NB4 (cell line): ENCODE results near the gene SH3BGRL2.

Experiments
- MYC ChIP-seq: IDR thresholded peaks from 2 replicates; pipeline ENCODE4 v1.6.1; 2011; ENCODE audit warnings: low read depth, low read length
- POLR2A ChIP-seq: IDR thresholded peaks from 2 replicates; pipeline ENCODE4 v1.6.1; 2011; ENCODE audit warnings: mild to moderate bottlenecking; ENCODE audit not compliant: insufficient read length; ENCODE audit errors: extremely low read depth
- TF ChIP-seq, protein P1 (sequence below): IDR thresholded peaks from one replicate; pipeline ENCODE4 v1.5.1; 2012; ENCODE audit warnings: low read depth, low read length
- TF ChIP-seq, protein P2 (sequence below): IDR thresholded peaks from 2 replicates; pipeline ENCODE4 v1.6.1; 2011; ENCODE audit warnings: low read depth, low read length

DNA sequence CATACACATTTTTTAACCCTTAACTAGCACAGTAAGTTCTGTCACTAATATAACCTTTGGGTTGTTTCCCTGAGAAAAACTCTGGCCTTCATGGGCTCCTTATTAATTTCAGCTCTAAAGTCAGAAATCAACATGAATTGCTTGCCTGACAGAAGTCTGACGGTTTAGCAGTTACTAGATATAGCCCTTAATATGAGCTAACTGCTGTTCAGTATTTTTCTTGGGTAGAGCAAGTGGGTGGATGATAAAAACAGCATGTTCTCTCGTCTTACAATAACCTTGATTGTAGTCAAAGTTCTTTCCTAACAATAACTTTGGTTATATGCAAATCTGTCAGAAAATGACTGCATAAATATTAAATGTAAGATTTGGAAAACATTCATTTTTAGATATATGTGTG lies 81.0 kb downstream of the SH3BGRL2 start:
- TF ChIP-seq, protein P1, sequence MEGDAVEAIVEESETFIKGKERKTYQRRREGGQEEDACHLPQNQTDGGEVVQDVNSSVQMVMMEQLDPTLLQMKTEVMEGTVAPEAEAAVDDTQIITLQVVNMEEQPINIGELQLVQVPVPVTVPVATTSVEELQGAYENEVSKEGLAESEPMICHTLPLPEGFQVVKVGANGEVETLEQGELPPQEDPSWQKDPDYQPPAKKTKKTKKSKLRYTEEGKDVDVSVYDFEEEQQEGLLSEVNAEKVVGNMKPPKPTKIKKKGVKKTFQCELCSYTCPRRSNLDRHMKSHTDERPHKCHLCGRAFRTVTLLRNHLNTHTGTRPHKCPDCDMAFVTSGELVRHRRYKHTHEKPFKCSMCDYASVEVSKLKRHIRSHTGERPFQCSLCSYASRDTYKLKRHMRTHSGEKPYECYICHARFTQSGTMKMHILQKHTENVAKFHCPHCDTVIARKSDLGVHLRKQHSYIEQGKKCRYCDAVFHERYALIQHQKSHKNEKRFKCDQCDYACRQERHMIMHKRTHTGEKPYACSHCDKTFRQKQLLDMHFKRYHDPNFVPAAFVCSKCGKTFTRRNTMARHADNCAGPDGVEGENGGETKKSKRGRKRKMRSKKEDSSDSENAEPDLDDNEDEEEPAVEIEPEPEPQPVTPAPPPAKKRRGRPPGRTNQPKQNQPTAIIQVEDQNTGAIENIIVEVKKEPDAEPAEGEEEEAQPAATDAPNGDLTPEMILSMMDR = no peak
- TF ChIP-seq POLR2A (no peak), MYC (no peak)
- TF ChIP-seq, protein P2, sequence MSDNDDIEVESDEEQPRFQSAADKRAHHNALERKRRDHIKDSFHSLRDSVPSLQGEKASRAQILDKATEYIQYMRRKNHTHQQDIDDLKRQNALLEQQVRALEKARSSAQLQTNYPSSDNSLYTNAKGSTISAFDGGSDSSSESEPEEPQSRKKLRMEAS = no peak
